Esophagus muscularis mucosa (tissue), 4 donors: Measurements from ENCODE around the gene GPR171. TPM values are rescaled to one million over a fixed set of nuclear protein-coding genes. Genes with fewer than 3 reads are reported as not detected.
A peak's percentile ranks its signal among the peaks of the same experiment; 100 is the strongest.
"Not testable (repeated sequence)": the region's sequence is repeated elsewhere in the genome, so short reads cannot be mapped to it uniquely, and the experiment has no call there.

Source experiments
- DNase-seq: peaks from one replicate; pipeline ENCODE4 v3.0.0-alpha.2; 2017; ENCODE audit errors: extremely low spot score
- H3K27ac ChIP-seq, 4 donors: fragments of 200-600 bp; sonication (generic); replicated peaks in 1 of 4; 1 replicate in 3 of 4; 2 replicates in 1 of 4; pipeline ENCODE4 v1.5.1; 2016 to 2019; ENCODE audit warnings: mild to moderate bottlenecking in 1 of 4
- H3K27me3 ChIP-seq, 4 donors: fragments of 200-600 bp; sonication (generic); one replicate each; pipeline versions ENCODE4 v1.5.1 to v1.6.0; 2016 to 2019
- H3K36me3 ChIP-seq, 4 donors: fragments of 200-600 bp; sonication (generic); one replicate each; pipeline ENCODE4 v1.5.1; 2016 to 2019
- H3K4me1 ChIP-seq, 4 donors: fragments of 200-600 bp; sonication (generic); one replicate each; pipeline ENCODE4 v1.5.1; 2016 to 2019
- H3K4me3 ChIP-seq, 4 donors: fragments of 200-600 bp; sonication (generic); 1 replicate in 2 of 4; 2 replicates in 2 of 4; pipeline ENCODE4 v1.5.1; 2016 to 2019; ENCODE audit warnings: mild to moderate bottlenecking in 4 of 4, moderate library complexity in 1 of 4
- H3K9me3 ChIP-seq, 4 donors: fragments of 200-600 bp; sonication (generic); 1 replicate in 3 of 4; 2 replicates in 1 of 4; pipeline ENCODE4 v1.5.1; 2016 to 2019
- EP300 ChIP-seq: sonication (generic); formaldehyde crosslinking; IDR thresholded peaks from one replicate; pipeline ENCODE4 v1.6.1; 2017; ENCODE audit warnings: antibody characterized with exemption
- POLR2A ChIP-seq: fragments of 450-650 bp; IDR thresholded peaks from one replicate; pipeline ENCODE4 v1.6.1; 2017; ENCODE audit warnings: antibody characterized with exemption, moderate library complexity, mild to moderate bottlenecking, low read depth
- POLR2AphosphoS5 ChIP-seq, 2 donors: sonication (generic); formaldehyde crosslinking; IDR thresholded peaks; one replicate each; pipeline ENCODE4 v1.6.1; 2017; ENCODE audit warnings: antibody characterized with exemption in 2 of 2
- WGBS: methylation state at CpG from one replicate; pipeline ENCODE4 v1.1.5; 2018; 5-methylcytosine and 5-hydroxymethylcytosine counted together
- intact Hi-C: fragments of 100-400 bp; cut with DNase I; formaldehyde crosslinking; loops from one replicate; pipeline ENCODE4 v1.15.1; 2023
- total RNA-seq, 4 donors: library from RNA; depleted of rRNA; stranded (reverse); fragments of >200 nt; gene quantifications; one replicate each; pipeline versions ENCODE4 v1.1.0 to v1.2.1, GENCODE V29; 2016
- TF ChIP-seq, protein P1 (sequence below), 3 experiments: fragments of 200-600 bp in 2 of 3; fragments of 450-650 bp in 1 of 3; sonication (generic) in 2 of 3; IDR thresholded peaks; one replicate each; pipeline ENCODE4 v1.5.1; 2017 to 2019; ENCODE audit warnings: antibody characterized with exemption in 3 of 3, mild to moderate bottlenecking in 2 of 3, moderate library complexity in 1 of 3

Gene GPR171
- total RNA-seq, 4 donors from 2014 or later, result 0.46 to 3.7 (median 1.3) TPM

DNA sequence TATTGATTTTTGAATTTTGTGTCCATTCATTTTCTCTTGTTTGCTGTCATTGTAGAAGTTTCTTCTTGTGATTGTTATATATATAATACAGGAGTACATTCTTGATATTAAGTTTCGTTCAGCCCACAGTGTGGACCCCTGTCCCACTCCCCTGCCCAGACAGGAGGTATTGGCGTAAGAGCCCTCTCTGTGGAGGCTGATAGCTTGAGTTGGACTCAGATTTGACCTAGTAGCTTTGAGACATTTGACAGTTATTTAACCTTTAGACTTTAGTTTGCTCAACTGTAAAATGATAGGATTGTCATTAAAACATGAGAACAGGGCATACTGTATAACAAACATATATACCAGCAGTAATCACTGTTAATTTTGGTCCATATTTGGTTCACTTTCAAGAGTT lies 27.1 kb downstream of the GPR171 start:
- H3K9me3 ChIP-seq, result no peaks in the 10 kb centered on the region

GRCh38 chr3:151174351-151174750 lies 28.7 kb downstream of the GPR171 start:
- Histone ChIP-seq H3K27ac (no peak overlapping the region), H3K9me3 (no peaks in the 10 kb centered on the region), H3K27me3 (no peaks in the 10 kb centered on the region), H3K4me1 (no peaks in the 10 kb centered on the region), H3K36me3 (no peaks in the 10 kb centered on the region), H3K4me3 (no peak overlapping the region)
- intact Hi-C loops, result no loop called here
- TF ChIP-seq POLR2AphosphoS5 (IDR thresholded peaks at IDR 0.05) (no peak), EP300 (no peak), POLR2A (no peak)
- TF ChIP-seq, protein P1, sequence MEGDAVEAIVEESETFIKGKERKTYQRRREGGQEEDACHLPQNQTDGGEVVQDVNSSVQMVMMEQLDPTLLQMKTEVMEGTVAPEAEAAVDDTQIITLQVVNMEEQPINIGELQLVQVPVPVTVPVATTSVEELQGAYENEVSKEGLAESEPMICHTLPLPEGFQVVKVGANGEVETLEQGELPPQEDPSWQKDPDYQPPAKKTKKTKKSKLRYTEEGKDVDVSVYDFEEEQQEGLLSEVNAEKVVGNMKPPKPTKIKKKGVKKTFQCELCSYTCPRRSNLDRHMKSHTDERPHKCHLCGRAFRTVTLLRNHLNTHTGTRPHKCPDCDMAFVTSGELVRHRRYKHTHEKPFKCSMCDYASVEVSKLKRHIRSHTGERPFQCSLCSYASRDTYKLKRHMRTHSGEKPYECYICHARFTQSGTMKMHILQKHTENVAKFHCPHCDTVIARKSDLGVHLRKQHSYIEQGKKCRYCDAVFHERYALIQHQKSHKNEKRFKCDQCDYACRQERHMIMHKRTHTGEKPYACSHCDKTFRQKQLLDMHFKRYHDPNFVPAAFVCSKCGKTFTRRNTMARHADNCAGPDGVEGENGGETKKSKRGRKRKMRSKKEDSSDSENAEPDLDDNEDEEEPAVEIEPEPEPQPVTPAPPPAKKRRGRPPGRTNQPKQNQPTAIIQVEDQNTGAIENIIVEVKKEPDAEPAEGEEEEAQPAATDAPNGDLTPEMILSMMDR (IDR thresholded peaks at IDR 0.05), result no peak
- no peak for DNase-seq
- 61% methylated on average over 2 of the region's 2 CpGs for WGBS

More for the DNA sequence above, 27.1 kb downstream of the GPR171 start:
- Histone ChIP-seq H3K27ac (no peak overlapping the region), H3K36me3 (no peaks in the 10 kb centered on the region), H3K4me3 (no peak overlapping the region), H3K27me3 (no peaks in the 10 kb centered on the region), H3K4me1 (no peaks in the 10 kb centered on the region)
- DNase-seq, result no peak
- no peak for TF ChIP-seq POLR2A
- TF ChIP-seq, protein P1 (IDR thresholded peaks at IDR 0.05), result no peak
- TF ChIP-seq POLR2AphosphoS5 (IDR thresholded peaks at IDR 0.05), result no peak
- no peak for TF ChIP-seq EP300
- WGBS, result 91% methylated on average over 2 of the region's 2 CpGs
- intact Hi-C loops, result no loop called here

DNA sequence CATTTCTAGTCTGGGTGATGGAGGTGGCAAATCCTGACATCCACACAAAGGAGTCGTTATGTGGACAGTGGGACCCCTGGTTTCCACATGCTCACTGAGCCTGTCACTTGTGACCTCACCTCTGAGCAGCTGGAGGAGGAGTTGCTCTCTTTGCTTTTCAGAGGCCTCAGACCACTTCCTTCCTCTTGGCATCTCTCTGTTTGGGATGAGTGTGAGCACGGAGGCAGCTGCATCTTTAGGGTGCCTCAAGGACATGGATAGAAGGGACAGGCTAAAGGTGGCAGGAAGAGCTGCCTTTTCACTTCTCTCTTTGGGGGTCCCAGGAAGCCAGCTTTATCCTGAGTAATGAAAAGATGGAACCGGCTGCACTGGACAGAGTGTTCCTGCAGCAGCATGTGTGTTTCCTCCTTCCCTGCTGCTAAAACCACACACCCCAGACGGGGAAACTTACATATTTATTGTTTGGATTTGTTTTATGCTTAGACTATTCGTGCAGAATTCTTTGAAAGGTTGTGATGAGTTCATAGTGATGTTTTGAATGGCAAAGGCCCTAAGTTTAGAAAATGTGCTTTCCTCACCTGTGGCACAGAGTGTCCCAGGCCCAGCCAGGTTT lies 31.8 kb downstream of the GPR171 start:
- TF ChIP-seq POLR2A (no peak), EP300 (no peak), POLR2AphosphoS5 (IDR thresholded peaks at IDR 0.05) (no peak)
- TF ChIP-seq, protein P1 (IDR thresholded peaks at IDR 0.05), result no peak
- intact Hi-C loops, result no loop called here
- WGBS, result 67% methylated on average over 5 of the region's 5 CpGs
- Histone ChIP-seq H3K27me3 (no peaks in the 10 kb centered on the region), H3K4me1 (peaks cover 0 to 5% (median 0%) of the 10 kb centered on the region in 4 donors), H3K4me3 (no peak overlapping the region), H3K36me3 (no peaks in the 10 kb centered on the region), H3K9me3 (no peaks in the 10 kb centered on the region), H3K27ac (peak overlapping the region in 2 of 4 donors; percentile 48 to 57)
- no peak for DNase-seq

GRCh38 chr3:151169948-151170679 lies 32.9 kb downstream of the GPR171 start:
- DNase-seq, result not testable (repeated sequence)

DNA sequence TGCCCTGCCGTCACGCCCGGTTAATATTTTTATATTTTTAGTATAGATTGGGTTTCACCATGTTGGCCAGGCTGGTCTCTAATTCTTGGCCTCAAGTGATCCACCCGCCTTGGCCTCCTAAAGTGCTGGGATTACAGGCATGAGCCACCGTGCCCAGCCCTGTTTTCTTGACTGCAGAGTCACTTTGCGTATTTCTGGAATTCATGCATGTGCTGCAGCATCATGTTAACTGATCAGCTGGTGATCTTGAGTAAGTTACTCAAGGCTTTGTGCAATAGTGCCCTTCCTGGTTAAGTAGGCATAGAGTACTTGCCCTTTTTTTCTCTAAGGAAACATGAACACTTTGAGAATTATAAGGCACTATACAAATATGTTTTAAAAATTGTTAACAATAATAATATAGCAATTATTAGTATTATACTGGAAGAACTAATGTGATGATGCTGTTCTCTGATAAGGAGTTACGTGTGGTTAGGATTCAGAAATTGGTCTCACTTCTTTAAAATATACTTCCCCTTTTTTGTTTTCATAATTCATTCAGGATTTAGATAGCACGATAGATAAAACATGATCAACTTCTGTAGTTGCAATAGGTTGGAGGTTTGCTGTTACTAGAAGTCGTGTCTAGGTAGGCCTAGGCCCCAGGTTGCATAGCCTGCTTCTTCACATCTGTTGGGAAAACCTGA lies 33.6 kb downstream of the GPR171 start:
- intact Hi-C loops, result loop anchor here (2.0 to 10.0 kb wide), 3 partner anchors 58 to 665 kb away; no protein-coding TSS in a partner anchor
- no peaks in the 10 kb centered on the region for H3K9me3 ChIP-seq
- peaks cover 0 to 5% (median 0%) of the 10 kb centered on the region in 4 donors for H3K4me1 ChIP-seq
- TF ChIP-seq, protein P1 (IDR thresholded peaks at IDR 0.05), result no peak
- TF ChIP-seq EP300 (no peak), POLR2AphosphoS5 (IDR thresholded peaks at IDR 0.05) (no peak), POLR2A (no peak)
- 89% methylated on average over 9 of the region's 9 CpGs for WGBS
- H3K27me3 ChIP-seq, result no peaks in the 10 kb centered on the region
- no peaks in the 10 kb centered on the region for H3K36me3 ChIP-seq
- peak overlapping the region in 2 of 4 donors; percentile 8 to 30 for H3K27ac ChIP-seq
- no peak overlapping the region for H3K4me3 ChIP-seq
- no peak for DNase-seq

More at GRCh38 chr3:151169948-151170679, 32.9 kb downstream of the GPR171 start:
- not testable (repeated sequence) for H3K27me3 ChIP-seq, H3K4me3 ChIP-seq, H3K36me3 ChIP-seq, H3K4me1 ChIP-seq, H3K9me3 ChIP-seq
- 75% methylated on average over 9 of the region's 9 CpGs for WGBS
- intact Hi-C loops, result loop anchor here (2.0 to 10.0 kb wide), 3 partner anchors 57 to 665 kb away; no protein-coding TSS in a partner anchor
- H3K27ac ChIP-seq, result peak overlapping the region in 3 of 4 donors; percentile 24 to 57 (median 48)
